Hindlimb muscle (tissue), 1 donor: ENCODE measurements around the gene CKAP5. TPM values are rescaled to one million over a fixed set of nuclear protein-coding genes. Genes with fewer than 3 reads are reported as not detected.
"Not testable (repeated sequence)": the region's sequence is repeated elsewhere in the genome, so short reads cannot be mapped to it uniquely, and the experiment has no call there.

ENCODE experiments used
- DNase-seq: peaks from one replicate; pipeline ENCODE4 v3.0.0-alpha.2; 2013
- polyA plus RNA-seq: library from polyadenylated mRNA; unstranded; fragments of 120-200 nt; gene quantifications from one replicate; pipeline ENCODE4 v1.2.1, GENCODE V29; 2013; ENCODE audit not compliant: insufficient read length

The CKAP5 gene
- polyA plus RNA-seq, 1 donor = 47.7 TPM

DNA sequence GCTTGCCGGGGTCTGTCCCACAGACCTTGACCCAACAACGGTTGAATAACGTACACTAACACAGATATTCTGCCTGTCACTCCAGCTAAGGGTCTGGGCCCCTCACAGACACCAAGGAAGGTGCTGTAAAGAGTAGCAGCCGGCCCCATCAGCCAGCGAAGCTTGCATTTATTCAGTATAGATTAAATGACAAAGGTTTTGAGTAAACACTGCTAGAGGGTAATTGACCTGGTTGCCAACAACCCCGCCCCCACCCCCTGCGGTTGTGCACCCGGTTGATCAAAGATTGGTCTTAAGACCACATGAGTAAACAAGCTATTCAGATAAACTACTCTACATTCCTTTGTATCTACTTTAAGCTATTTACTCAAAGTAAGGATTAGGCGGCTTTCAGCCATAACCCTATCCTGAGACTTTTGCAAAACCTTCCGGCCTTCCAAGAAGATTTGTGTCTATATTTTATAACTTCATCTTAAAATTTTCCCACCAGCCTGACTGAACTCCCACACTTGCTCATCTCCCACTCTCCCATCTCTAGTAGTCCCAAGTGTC, 4.8 kb upstream of the CKAP5 start:
- DNase-seq = no peak

DNA sequence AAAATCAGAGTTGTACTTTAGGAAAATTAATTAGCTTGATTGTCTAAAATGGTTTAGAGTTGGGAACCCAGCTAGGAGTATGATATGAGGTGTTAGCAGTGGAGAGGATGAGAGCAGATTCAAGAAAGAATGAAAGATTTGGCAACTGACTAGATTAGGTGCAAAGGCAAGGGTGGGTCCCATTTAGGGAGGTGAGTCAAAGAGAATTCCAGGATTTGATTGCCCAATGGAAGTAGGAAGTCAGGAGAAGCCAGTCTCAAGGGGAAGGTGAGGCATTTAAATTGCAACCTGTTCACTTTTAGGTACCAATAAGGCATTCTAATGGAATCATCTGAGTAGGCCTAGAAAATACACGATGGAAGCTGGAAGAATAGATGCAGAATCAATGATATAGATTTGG, 3.6 kb upstream of the CKAP5 start:
- DNase-seq = no peak

DNA sequence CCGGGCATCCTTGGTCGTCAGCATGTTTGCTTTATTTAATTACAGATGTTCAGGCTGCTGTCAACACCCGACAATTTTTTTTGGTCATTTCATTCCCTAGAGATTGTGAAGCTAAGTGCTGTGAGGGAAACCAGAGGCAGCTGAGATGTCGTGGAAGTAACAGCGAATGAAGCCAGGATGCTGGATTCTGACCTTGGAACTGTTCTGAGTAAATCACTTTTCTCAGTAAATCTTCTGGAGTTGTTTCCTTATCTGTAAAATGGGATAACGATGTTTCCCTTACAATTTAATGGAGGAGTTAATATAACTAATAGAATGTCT, 390 bp upstream of the CKAP5 start:
- no peak for DNase-seq

DNA sequence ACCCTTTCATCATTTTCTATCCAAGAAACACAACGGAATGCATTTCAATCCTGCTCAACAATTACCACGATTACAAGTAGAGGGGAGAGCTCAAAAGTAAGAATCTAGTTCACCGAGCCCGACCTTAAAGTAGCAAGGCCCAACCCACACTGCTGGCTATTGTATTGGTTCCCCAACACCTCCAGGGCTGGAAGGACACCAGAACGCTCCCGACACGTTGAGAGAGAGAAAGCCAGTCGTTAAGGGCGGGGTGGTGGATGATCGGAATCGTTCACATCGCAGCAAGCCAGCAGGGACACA, 690 bp downstream of the CKAP5 start:
- no peak for DNase-seq

DNA sequence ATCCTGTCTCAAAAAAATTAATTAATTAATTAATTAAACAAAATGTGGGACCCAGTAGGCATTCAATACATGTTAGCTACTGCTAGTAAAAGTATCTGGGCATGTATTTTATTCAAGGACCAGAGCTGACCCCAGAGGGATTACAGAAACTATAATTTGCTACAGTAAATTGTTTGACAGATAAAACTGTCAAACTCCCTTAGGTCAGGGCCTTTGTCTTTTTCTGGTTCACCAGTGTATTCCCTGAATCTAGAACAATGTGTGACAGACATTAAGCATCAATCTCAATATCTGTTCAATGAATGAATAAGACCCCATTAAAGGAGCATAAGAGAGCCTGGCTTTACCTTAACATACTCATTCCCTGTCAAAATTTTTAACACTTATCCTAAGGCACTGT, 6.0 kb downstream of the CKAP5 start:
- DNase-seq = no peak

DNA sequence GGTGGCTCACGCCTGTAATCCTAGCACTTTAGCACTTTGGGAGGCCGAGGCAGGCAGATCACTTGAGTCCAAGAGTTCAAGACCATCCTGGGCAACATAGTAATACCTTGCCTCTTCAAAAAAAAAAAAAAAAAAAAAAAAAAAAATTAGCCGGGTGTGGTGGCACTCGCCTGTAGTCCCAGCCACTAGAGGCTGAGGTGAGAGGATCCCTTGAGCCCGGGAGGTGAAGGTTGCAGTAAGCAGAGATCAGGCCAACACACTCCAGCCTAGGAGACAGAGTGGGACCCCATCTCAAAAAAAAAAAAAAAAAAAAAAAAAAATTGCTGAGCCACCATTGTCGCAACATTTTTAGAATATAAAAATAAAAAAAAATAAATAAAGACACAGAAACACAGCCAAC, 7.6 kb downstream of the CKAP5 start:
- no peak for DNase-seq

DNA sequence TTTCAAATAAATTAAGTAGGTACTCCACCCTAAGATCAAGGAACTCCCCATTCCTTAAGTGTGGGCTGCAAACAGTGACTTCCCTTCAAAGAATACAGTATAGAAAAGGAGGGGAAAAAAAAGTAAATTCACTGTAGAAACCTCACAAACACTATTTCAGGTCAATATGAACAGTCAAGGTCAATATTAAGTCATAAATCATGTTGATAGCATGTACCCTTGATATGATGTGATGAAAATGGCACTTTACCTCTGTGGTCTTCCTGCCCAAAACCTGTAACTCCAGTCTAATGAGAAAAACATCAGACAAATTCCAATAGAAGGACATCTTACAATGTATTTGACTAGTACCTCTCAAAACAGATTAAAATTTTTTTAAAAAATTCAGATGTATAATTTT, 8.2 kb downstream of the CKAP5 start:
- DNase-seq = no peak

DNA sequence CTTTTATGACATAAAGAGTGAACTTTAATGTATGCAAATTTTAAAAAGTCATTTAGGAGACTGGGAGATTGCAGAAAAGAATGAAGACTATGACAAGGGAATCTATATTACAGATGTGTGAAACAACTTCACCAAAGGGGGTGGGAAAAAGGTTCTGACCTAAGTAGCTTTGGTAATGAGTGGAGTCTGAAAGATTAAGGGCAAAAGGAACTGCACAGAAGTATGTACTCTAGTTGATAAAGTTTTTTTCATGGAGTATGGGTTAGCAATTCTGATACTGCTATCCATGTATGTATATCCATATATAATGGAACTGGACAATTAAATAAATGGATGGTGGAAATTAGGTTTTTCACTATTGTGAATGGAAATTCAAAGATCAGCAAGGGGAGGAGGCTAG, 9.2 kb downstream of the CKAP5 start:
- DNase-seq = no peak

DNA sequence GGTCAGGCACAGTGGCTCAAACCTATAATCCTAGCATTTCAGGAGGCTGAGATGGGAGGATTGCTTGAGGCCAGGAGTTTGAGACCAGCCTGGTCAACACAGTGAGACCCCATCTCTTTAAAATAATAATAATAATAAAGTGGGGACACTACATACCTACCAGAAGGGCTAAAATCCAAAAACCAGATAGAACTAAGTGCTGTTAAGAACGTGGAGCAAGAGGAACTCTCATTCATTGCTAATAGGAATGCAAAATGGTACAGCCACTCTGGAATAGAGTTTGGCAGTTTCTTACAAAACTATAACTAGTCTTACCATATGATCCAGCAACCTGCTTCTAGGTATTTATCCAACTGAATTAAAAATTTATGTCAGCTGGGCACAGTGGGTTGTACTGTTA, 9.6 kb downstream of the CKAP5 start:
- no peak for DNase-seq

DNA sequence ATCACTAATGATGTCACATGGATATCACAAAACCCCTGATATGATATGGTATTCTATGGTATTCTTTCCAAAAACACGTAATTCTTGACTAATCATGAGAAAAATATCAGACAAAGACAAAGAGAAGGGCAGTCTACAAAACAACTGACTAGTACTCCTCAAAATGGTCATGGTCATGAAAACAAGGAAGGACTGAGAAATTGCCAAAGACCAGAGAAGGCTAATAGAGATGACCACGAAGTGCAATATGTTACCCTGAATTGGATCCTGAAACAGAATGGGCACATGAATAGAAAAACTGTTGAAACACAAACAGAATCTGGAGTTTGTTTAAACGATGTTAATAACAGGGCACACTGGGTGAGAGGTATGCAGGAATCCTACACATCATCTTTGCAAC, 10.2 kb downstream of the CKAP5 start:
- DNase-seq = no peak

DNA sequence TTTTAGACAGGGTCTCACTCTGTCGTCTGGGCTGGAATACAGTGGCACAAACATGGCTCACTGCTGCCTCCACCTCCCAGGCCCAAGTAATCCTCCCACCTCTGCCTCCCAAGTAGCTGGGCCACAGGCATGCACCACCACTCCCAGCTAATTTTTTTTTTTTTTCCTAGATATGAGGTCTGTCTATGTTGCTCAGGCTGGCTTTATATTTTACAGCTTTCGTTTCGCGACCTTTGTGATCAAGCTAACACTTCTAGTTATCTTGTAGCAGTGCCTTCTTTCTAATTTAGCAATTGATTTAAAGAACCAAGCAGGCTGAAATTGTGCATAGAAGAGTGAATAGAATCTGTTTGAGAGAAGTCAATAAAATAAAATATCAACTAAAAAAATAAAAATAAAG, 11.3 kb downstream of the CKAP5 start:
- no peak for DNase-seq

DNA sequence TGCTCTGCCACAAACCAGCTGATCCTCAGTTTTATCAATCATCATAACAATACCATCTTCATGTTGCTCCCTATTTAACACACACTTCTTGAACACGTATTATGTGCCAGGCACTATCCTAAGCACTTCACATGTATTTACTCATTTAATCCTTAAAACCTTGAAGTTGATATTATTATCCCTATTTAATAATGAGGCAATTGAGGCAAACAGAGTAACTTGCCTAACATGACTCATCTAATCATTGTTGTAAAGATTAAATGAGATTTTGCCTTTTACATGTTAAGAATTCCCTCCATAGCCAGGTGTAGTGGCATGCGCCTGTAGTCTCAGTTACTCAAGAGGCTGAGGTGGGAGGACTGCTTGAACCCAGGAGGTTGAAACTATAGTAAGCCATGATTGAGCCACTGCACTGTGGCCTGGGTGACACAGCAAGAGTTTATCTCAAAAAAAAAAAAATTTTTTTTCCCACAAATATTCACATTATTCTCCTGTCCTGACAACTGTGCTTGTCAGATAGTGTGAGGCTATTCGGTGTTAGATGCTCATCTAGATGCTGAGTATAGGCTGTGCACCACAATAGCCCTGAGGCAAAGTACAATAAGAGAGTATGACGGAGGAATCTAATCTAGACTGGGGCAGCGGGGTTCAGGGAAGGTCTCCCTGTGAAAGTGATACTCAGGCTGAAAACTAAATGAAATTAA, 13.4 kb downstream of the CKAP5 start:
- no peak for DNase-seq

DNA sequence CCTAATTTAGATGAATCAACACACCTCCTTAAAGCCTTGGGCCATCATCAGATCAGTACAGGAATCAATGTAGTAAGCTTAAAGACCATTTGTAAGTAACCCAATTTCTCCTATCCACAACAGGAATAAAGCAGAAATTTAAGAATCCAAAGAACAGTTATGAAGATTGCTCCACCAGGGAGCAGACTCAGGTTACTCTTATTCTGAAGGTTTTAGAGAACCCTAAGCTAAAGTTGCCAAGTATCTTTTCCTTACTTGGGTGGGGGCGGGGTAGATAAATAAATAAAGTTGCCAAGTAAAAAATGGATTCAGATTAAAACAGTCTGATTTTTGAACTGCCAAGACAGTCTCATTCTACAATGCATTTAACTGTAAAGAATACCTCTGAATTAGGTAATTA, 18.1 kb downstream of the CKAP5 start:
- no peak for DNase-seq

DNA sequence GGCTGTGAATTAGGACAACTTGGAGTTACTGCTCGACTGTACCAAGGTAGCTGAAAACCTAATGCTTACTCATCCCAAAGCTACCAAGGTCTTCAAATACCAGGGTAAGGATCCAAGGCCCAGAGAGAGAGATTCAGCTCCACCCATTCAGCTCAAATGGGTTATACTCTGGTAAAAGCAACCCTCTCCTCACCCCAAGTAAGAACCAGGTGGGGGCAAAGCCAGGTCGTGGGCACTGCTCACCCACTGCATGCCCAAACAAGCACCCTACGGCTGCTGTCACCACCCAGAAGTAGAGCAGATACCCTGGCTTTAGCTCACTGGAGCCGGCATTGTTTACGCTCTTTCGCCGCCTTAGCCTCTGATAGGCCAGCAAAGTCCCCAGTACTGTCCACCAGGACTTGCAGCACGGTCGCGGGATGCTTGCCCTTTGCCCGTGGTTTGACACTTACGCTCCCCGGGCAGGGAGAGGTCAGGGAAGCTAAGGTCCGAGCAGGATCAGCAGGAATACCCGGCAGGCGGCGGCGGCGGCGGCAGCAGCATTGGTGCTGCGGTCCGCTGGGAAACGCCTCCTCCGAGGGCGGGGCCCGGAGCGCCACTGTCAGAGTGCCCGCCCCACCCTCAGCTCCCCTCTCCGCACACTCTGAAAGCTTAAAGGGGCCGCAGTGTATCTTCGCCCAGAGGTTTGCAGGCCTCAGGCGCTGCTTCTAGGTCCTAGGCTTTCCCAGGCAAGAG, 19.6 kb downstream of the CKAP5 start:
- peak; percentile 83 for DNase-seq

DNA sequence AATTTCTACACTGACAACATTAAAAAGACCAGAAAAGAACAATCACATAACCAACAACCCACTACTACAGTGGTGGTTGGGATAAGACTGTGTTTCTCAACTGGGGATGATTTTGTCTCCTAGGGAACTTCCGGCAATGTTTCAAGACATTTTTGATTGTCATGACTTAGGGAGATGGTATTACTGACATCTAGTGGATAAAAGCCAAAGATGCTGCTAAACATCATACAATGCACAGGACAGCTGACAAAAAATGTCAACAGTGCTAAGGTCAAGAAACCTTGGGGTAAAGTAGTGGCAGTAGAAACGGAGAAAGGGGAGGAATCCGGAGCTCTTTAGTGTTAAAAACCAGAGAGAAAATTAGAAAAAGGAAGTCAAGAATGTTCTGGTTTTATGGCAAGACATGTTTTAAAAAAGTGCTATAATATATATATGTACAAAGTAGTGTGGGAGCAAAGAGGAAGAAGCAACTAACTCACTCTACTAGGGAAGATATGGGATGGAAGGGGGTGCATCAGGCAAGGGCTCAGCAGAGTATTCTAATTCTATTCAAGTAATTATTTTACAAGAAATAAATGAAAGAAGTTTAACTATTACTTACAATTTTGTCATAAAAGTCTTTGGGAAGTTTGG, 37.2 kb downstream of the CKAP5 start:
- no peak for DNase-seq

DNA sequence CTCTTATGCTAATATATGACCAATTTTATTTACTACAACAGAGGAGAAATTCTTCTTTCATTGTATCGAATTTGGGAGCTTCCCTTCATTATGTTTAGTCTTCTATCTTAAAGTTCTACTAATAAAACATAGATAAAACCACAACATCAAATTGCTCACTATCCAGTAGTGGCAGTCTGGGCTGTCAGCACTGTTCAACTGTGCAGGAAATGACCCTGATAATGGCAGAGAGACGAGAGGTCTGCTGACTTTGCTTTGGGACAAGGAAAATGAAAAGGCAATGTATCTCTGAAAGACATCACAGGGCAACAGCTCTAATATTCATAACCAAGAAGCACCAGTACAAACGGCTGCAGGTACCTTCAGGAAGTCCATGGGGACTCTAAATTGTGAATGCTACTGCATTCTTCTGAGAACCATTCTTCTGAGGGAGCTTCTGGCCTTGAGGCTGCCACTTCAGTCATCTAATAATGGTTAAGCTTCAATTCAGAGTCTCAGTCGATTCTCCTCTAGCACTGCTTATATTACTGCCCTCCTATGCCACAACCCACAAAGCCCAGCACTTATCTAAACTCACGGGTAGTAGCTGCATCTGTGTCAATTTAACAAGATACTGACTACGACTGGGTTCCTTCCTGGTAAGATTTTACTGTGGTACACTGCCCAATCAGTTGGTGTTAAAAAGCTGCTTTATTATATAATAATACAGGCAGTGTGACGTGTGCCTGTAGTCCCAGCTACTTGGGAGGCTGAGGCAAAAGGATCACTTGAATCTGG, 44.2 kb downstream of the CKAP5 start:
- DNase-seq = no peak

DNA sequence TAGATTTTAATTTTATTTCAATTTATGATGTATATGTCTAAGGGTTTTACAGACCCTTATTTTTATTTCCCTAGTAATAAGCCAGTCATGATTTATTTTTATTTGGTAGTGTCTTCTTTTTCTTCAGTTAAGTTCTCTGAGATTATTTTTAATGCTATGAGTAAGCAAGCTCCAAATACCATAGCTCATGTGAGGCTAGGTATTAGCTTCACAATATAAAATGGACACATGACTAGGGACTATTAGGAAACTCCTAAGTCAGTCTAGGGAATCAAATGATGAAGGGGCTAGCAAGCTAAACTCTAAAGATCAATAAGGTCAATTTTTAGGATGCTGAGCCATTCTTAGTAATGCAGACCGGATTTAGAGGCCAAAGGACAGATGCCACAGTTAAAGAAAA, 45.9 kb downstream of the CKAP5 start:
- no peak for DNase-seq

DNA sequence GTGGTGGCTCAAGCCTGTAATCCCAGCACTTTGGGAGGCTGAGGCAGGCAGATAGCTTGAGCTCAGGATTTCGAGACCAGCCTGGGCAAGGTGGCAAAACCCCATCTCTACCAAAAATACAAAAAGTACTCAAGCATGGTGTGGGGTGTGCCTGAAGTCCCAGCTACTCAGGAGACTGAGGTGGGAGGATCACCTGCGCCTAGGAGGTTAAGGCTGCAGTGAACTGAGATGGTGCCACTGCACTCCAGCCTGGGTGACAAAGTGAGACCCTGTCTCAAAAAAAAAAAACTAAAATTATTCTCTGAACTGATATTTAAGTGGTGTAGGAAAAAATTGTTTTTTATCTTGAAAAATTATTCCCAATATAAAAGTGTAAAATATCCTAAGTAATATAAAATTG, 46.4 kb downstream of the CKAP5 start:
- DNase-seq = not testable (repeated sequence)

DNA sequence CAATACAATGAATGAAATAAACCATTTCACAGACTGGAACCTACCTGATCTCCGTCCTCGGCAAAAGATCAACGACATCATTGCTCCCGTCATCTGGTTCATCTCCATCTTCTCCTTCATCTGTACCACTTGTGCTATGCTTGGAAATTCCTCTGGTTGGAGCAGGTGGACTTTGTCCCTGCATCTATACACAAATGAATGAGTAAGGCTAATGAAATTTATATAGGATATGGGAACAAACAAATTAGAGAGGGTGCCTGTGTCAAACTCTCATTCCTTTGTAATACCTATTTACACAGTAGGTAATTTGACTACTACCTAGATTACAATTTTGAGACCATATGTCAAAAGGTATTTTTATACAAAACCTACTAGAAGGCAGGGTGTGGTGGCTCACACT, 67.7 kb downstream of the CKAP5 start:
- no peak for DNase-seq

DNA sequence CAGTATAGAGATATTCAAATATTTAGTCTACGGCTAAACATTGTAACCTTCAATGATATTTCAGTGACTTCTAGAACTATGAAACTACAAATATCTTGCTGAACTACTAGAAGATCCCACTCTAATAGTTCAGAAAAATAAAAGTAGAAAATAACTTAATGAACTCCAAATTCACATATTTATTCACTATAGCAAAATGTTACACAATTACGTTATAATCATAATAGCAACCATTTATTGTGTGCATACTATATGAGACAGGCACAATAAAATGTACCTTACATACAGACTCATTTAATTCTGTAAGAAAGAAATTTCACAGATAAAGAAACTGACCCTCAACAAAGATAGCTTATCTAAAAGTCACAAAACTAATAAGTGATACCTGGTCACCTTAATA, 69.2 kb downstream of the CKAP5 start:
- DNase-seq = no peak

DNA sequence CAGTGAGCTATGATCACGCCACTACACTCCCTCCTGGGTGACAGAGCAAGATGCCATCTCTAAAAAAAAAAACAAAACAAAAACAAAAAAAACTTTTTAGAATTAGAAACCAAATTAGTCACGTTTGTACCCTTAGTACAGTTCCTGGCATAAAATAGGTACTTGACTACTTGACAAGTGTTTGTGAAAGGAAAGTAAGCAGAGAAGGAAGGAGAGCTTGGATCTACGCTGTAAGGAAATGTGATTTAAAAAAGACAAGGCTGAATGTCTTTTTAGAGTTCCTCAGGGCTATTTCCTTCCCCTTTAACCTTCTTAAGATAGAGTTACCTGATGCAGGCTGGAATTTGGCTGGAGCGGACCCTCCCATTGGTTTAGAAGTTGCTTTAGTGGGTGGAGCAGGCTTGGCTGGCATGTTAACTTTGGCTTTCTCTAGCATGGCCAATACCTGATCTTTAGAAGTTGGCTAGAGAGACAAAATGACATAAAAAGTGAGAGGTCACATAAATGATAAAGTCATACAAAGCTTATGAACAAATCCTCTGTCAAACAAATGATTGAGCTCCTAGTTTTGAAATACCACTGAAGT, 76.4 kb downstream of the CKAP5 start:
- DNase-seq = no peak

DNA sequence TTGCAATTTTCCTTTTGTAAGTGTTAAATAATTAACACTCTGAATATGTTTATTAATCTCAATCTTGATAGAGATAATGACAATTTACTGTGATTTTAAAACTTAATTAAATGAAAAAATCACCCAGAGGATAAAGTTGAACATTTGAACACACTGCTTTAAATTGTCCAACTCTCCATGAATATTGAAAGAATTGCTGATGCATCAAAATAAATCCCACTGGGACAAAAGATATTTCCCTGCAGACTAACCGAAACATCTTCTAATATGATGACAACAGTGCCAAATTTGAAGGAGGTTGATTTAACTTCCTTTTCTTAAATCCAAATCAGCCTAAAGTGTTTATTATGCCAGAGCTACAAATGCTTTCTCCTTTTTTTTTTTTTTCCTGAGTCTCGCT, 79.4 kb downstream of the CKAP5 start:
- no peak for DNase-seq

DNA sequence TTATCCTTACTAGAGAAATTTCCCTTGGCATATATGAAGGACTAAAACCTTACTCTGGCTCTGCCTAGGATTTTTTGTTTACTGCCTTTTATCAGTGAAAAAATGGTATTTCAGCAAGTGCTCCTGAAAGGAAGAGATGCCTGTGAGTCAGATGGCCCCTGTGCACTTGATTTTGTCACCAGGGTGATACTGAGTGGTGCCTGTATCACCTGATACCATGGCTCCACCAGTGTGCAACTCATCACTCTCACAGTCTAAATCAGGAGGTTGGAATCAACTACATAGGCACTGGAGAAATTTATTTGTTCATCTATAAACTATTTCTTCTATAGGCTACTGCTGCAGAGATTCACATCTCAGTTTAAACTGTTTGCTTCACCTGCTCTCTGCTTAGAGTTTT, 83.8 kb downstream of the CKAP5 start:
- DNase-seq = no peak
